Measurements from ENCODE around the gene SEMA3F. TPM values are rescaled to one million over a fixed set of nuclear protein-coding genes. Genes with fewer than 3 reads are reported as not detected.

Gene SEMA3F
- total RNA-seq, 3 donors from 2014 or later (not counting 1 experiment from before 2014, with no cell fraction given), result 0.16 to 1.1 (median 0.78) TPM

GRCh38 chr3:50185230-50185629 lies 30.1 kb downstream of the SEMA3F start:
- no peak for DNase-seq
- Histone ChIP-seq H3K27me3 (ENCODE audit: control insufficient read depth, insufficient read depth, low read length) (no peaks in the 10 kb centered on the region), H3K4me1 (ENCODE audit: control insufficient read depth, insufficient read depth, low read length) (no peaks in the 10 kb centered on the region), H3K36me3 (ENCODE audit: control insufficient read depth, insufficient read depth, low read length) (no peaks in the 10 kb centered on the region), H3K9me3 (ENCODE audit: control insufficient read depth, insufficient read depth, low read length) (no peaks in the 10 kb centered on the region), H3K27ac (ENCODE audit: low read length) (no peak overlapping the region), H3K4me3 (ENCODE audit: low read length) (no peak overlapping the region)
- H3K36me3 Mint-ChIP-seq, result no peaks in the 10 kb centered on the region
- no peak for TF ChIP-seq CTCF (IDR thresholded peaks at IDR 0.05)
- no peak for ATAC-seq
- intact Hi-C loops (cut with micrococcal nuclease), result no loop called here
- 83% methylated on average over 3 of the region's 4 CpGs for WGBS (ENCODE audit: insufficient coverage)
- no peak overlapping the region for H3K27ac Mint-ChIP-seq
- H3K4me1 Mint-ChIP-seq, result no peaks in the 10 kb centered on the region
- no peak overlapping the region for H3K4me3 Mint-ChIP-seq
- H3K9me3 Mint-ChIP-seq, result no peaks in the 10 kb centered on the region
- H3K27me3 Mint-ChIP-seq (ENCODE audit: low read depth in 2 of 2), result no peaks in the 10 kb centered on the region

GRCh38 chr3:50186096-50186495 lies 31.0 kb downstream of the SEMA3F start:
- intact Hi-C loops (cut with micrococcal nuclease), result no loop called here
- H3K27ac ChIP-seq (ENCODE audit: low read length), result no peak overlapping the region
- Mint-ChIP-seq H3K27me3 (ENCODE audit: low read depth in 2 of 2) (no peaks in the 10 kb centered on the region), H3K9me3 (no peaks in the 10 kb centered on the region), H3K36me3 (no peaks in the 10 kb centered on the region), H3K4me3 (no peak overlapping the region), H3K27ac (no peak overlapping the region), H3K4me1 (no peaks in the 10 kb centered on the region)
- H3K36me3 ChIP-seq (ENCODE audit: control insufficient read depth, insufficient read depth, low read length), result no peaks in the 10 kb centered on the region
- no peaks in the 10 kb centered on the region for H3K27me3 ChIP-seq (ENCODE audit: control insufficient read depth, insufficient read depth, low read length)
- no peaks in the 10 kb centered on the region for H3K4me1 ChIP-seq (ENCODE audit: control insufficient read depth, insufficient read depth, low read length)
- H3K4me3 ChIP-seq (ENCODE audit: low read length), result no peak overlapping the region
- ATAC-seq, result no peak
- DNase-seq, result no peak
- no peak for TF ChIP-seq CTCF (IDR thresholded peaks at IDR 0.05)
- 89% methylated on average over 10 of the region's 10 CpGs for WGBS (ENCODE audit: insufficient coverage)
- no peaks in the 10 kb centered on the region for H3K9me3 ChIP-seq (ENCODE audit: control insufficient read depth, insufficient read depth, low read length)

GRCh38 chr3:50187750-50188149 lies 32.6 kb downstream of the SEMA3F start:
- Mint-ChIP-seq H3K4me3 (no peak overlapping the region), H3K27ac (no peak overlapping the region), H3K4me1 (no peaks in the 10 kb centered on the region), H3K36me3 (no peaks in the 10 kb centered on the region), H3K27me3 (ENCODE audit: low read depth in 2 of 2) (no peaks in the 10 kb centered on the region), H3K9me3 (no peaks in the 10 kb centered on the region)
- Histone ChIP-seq H3K27me3 (ENCODE audit: control insufficient read depth, insufficient read depth, low read length) (peaks cover under 1% of the 10 kb centered on the region), H3K4me1 (ENCODE audit: control insufficient read depth, insufficient read depth, low read length) (peaks cover 3% of the 10 kb centered on the region), H3K4me3 (ENCODE audit: low read length) (no peak overlapping the region), H3K27ac (ENCODE audit: low read length) (no peak overlapping the region), H3K9me3 (ENCODE audit: control insufficient read depth, insufficient read depth, low read length) (no peaks in the 10 kb centered on the region), H3K36me3 (ENCODE audit: control insufficient read depth, insufficient read depth, low read length) (no peaks in the 10 kb centered on the region)
- DNase-seq (no peak), ATAC-seq (no peak)
- 89% methylated on average over 12 of the region's 19 CpGs for WGBS (ENCODE audit: insufficient coverage)
- intact Hi-C loops (cut with micrococcal nuclease), result no loop called here
- no peak for TF ChIP-seq CTCF (IDR thresholded peaks at IDR 0.05)

GRCh38 chr3:50189274-50189673 lies 34.1 kb downstream of the SEMA3F start:
- Histone ChIP-seq H3K27ac (ENCODE audit: low read length) (no peak overlapping the region), H3K27me3 (ENCODE audit: control insufficient read depth, insufficient read depth, low read length) (peaks cover 12% of the 10 kb centered on the region), H3K4me1 (ENCODE audit: control insufficient read depth, insufficient read depth, low read length) (peaks cover 16% of the 10 kb centered on the region), H3K36me3 (ENCODE audit: control insufficient read depth, insufficient read depth, low read length) (no peaks in the 10 kb centered on the region), H3K9me3 (ENCODE audit: control insufficient read depth, insufficient read depth, low read length) (no peaks in the 10 kb centered on the region), H3K4me3 (ENCODE audit: low read length) (no peak overlapping the region)
- no peak overlapping the region for H3K27ac Mint-ChIP-seq
- H3K4me1 Mint-ChIP-seq, result peaks cover 0 to under 1% of the 10 kb centered on the region in 2 donors
- WGBS (ENCODE audit: insufficient coverage), result 18% methylated on average over 5 of the region's 5 CpGs
- TF ChIP-seq CTCF (IDR thresholded peaks at IDR 0.05), result no peak
- peaks cover 0 to under 1% of the 10 kb centered on the region in 2 donors for H3K27me3 Mint-ChIP-seq (ENCODE audit: low read depth in 2 of 2)
- H3K4me3 Mint-ChIP-seq, result no peak overlapping the region
- ATAC-seq, result no peak
- H3K9me3 Mint-ChIP-seq, result no peaks in the 10 kb centered on the region
- intact Hi-C loops (cut with micrococcal nuclease), result no loop called here
- DNase-seq, result peak in 1 of 2 donors; percentile 54
- H3K36me3 Mint-ChIP-seq, result no peaks in the 10 kb centered on the region

Data from natural killer cell (primary cell).